Epithelial cell of umbilical artery (primary cell): ENCODE data around the gene MEX3C. TPM values are rescaled to one million over a fixed set of nuclear protein-coding genes. Genes with fewer than 3 reads are reported as not detected.

Source experiments
- total RNA-seq: library from RNA; depleted of rRNA; stranded (reverse); fragments of >200 nt; gene quantifications from 2 replicates; pipeline ENCODE4 v1.2.3, GENCODE V29; 2014

Gene MEX3C
- total RNA-seq, result 36.0 and 38.7 TPM in 2 replicates

GRCh38 chr18:51197661-51198424, at the start of gene MEX3C:
MEX3C (minus strand) TSS chr18:51197681; CDS start chr18:51197320, 361 bp downstream.

Other genes with a start within 250 kb of the MEX3C start
- 3.9 and 7.0 TPM in 2 replicates for gene ELAC1, start 229.6 kb downstream of the MEX3C start, total RNA-seq
- 59.3 and 69.5 TPM in 2 replicates for gene SMAD4, start 167.5 kb downstream of the MEX3C start, total RNA-seq